Peyer's patch (tissue), 4 donors: Measurements from ENCODE around the gene KIN.

Experiments
- POLR2A ChIP-seq, 2 donors: fragments of 450-650 bp; IDR thresholded peaks; one replicate each; pipeline ENCODE4 v1.5.1; 2017; ENCODE audit warnings: antibody characterized with exemption in 2 of 2, mild to moderate bottlenecking in 2 of 2, moderate library complexity in 2 of 2
- TF ChIP-seq, protein P1 (sequence below), 6 experiments: fragments of 450-650 bp in 4 of 6; fragments of 200-600 bp in 2 of 6; sonication (generic) in 1 of 6; IDR thresholded peaks; one replicate each; pipeline ENCODE4 v1.5.1; 2017 to 2019; ENCODE audit warnings: antibody characterized with exemption in 6 of 6, mild to moderate bottlenecking in 3 of 6, moderate library complexity in 1 of 6

DNA sequence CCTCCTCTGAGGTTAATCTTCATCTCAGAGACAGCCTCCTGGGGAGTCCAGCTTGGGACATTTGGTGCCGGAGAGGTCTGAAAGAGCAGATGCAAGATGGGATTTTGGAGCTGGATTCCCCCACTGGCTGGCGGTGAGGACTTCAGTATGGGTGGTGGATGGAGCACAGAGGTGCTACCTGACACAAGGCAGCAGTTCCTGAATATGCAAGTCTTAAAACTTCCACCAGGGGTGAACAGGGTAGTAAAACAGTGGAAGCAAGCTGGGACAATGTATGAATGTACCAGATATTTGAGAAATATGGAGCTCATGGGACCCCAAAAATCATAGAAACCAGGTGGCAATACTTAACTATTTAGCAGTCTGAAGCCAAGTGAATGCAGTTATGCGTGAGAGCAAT, 25.7 kb upstream of the KIN start:
- TF ChIP-seq, protein P1, sequence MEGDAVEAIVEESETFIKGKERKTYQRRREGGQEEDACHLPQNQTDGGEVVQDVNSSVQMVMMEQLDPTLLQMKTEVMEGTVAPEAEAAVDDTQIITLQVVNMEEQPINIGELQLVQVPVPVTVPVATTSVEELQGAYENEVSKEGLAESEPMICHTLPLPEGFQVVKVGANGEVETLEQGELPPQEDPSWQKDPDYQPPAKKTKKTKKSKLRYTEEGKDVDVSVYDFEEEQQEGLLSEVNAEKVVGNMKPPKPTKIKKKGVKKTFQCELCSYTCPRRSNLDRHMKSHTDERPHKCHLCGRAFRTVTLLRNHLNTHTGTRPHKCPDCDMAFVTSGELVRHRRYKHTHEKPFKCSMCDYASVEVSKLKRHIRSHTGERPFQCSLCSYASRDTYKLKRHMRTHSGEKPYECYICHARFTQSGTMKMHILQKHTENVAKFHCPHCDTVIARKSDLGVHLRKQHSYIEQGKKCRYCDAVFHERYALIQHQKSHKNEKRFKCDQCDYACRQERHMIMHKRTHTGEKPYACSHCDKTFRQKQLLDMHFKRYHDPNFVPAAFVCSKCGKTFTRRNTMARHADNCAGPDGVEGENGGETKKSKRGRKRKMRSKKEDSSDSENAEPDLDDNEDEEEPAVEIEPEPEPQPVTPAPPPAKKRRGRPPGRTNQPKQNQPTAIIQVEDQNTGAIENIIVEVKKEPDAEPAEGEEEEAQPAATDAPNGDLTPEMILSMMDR (IDR thresholded peaks at IDR 0.05) = no peak
- TF ChIP-seq POLR2A (IDR thresholded peaks at IDR 0.05) = no peak
